GM12878 (cell line): ENCODE results near the gene SBF2. TPM values are rescaled to one million over a fixed set of nuclear protein-coding genes. Genes with fewer than 3 reads are reported as not detected.

Experiments
- ATAC-seq: fragments of 200-7000 bp; cut with Tn5 transposase; 3 replicates; pipeline ENCODE4 v1.9.1; 2020; ENCODE audit warnings: mild to moderate bottlenecking, moderate library complexity
- BruUV-seq: library from RNA; stranded (reverse); fragments of 400-500 nt; replicated peaks from 2 replicates; lab custom pipeline; 2021; lab: Mats Ljungman, UMichigan
- CTCF ChIA-PET: fragments of 300-600 bp; sonication (Branson Sonifier 250); formaldehyde crosslinking; extraction: SDS; loops from one replicate; lab custom pipeline; 2021; ENCODE audit warnings: inconsistent platforms; lab: Yijun Ruan, JAX
- POLR2A ChIA-PET: fragments of 350-600 bp; formaldehyde crosslinking; extraction: SDS; loops from one replicate; lab custom pipeline; 2021; ENCODE audit warnings: inconsistent platforms; lab: Charles Lee
- RAD21 ChIA-PET: fragments of 300-600 bp; sonication (Branson Sonifier 250); formaldehyde crosslinking; loops from one replicate; lab custom pipeline; 2023; ENCODE audit warnings: antibody characterized with exemption; ENCODE audit not compliant: unreplicated experiment; lab: Charles Lee
- SMC1A ChIA-PET: fragments of 300-600 bp; sonication (Branson Sonifier 250); formaldehyde crosslinking; loops from one replicate; lab custom pipeline; 2023; ENCODE audit not compliant: unreplicated experiment, uncharacterized antibody; lab: Charles Lee
- DNase-seq: peaks from one replicate; pipeline ENCODE4 v3.0.0-alpha.2; 2011; ENCODE audit warnings: low read depth, low spot score
- FAIRE-seq: peaks from 3 replicates; lab custom pipeline; 2011; peaks lifted over from hg19 to GRCh38; lab: Jason Lieb, UNC
- H2AFZ ChIP-seq: 2 replicates; pipeline ENCODE4 v1.6.0; 2011; ENCODE audit warnings: low read depth, low read length, control low read depth; ENCODE audit not compliant: control insufficient read depth
- H3K27ac ChIP-seq: 2 replicates; pipeline ENCODE4 v1.5.1; 2011; ENCODE audit warnings: control low read depth; ENCODE audit not compliant: control insufficient read depth, insufficient read depth
- H3K27me3 ChIP-seq, 2 experiments: replicated peaks in 1 of 2; 2 replicates each; pipeline versions ENCODE4 v1.6.0 to v1.6.1; 2011; ENCODE audit warnings: low read length in 1 of 2; ENCODE audit not compliant: control insufficient read depth in 2 of 2, insufficient read depth in 2 of 2
- H3K36me3 ChIP-seq, 2 experiments: 2 replicates each; pipeline ENCODE4 v1.5.1; 2011; ENCODE audit warnings: low read length in 1 of 2; ENCODE audit not compliant: control insufficient read depth in 2 of 2, insufficient read depth in 2 of 2
- H3K4me1 ChIP-seq: 2 replicates; pipeline ENCODE4 v1.6.1; 2011; ENCODE audit warnings: mild to moderate bottlenecking, low read length, moderate library complexity, mixed read lengths; ENCODE audit not compliant: control insufficient read depth, insufficient read depth
- H3K4me2 ChIP-seq: 2 replicates; pipeline ENCODE4 v1.6.0; 2011; ENCODE audit warnings: control low read depth; ENCODE audit not compliant: control insufficient read depth, insufficient read depth
- H3K4me3 ChIP-seq: fragments of 200-600 bp; sonication (generic); 2 replicates; pipeline ENCODE4 v1.5.1; 2016
- H3K79me2 ChIP-seq: 2 replicates; pipeline ENCODE4 v1.6.0; 2011; ENCODE audit warnings: low read length; ENCODE audit not compliant: control insufficient read depth, insufficient read depth
- H3K9ac ChIP-seq: 2 replicates; pipeline ENCODE4 v1.8.0; 2011; ENCODE audit warnings: low read length, control low read depth, mixed read lengths; ENCODE audit not compliant: control insufficient read depth, insufficient read depth
- H3K9me3 ChIP-seq: replicated peaks from 3 replicates; pipeline ENCODE4 v1.5.1; 2011; ENCODE audit warnings: mild to moderate bottlenecking, low read length; ENCODE audit not compliant: control insufficient read depth, insufficient read depth
- H4K20me1 ChIP-seq: 2 replicates; pipeline ENCODE4 v1.6.0; 2011; ENCODE audit not compliant: control insufficient read depth, insufficient read depth
- CHD2 ChIP-seq: IDR thresholded peaks from 2 replicates; pipeline ENCODE4 v1.6.1; 2011; ENCODE audit warnings: low read depth, low read length, improper control_type of control experiment, borderline replicate concordance
- CHD4 ChIP-seq: fragments of 200-600 bp; sonication (generic); IDR thresholded peaks from 2 replicates; pipeline ENCODE4 v1.6.1; 2016; ENCODE audit warnings: mild to moderate bottlenecking
- EP300 ChIP-seq, 2 experiments: fragments of 150-350 bp in 1 of 2; IDR thresholded peaks; 2 replicates each; pipeline ENCODE4 v1.6.1; 2011 to 2012; ENCODE audit warnings: low read depth in 2 of 2, low read length in 2 of 2, borderline replicate concordance in 1 of 2, improper control_type of control experiment in 1 of 2, inconsistent platforms in 1 of 2; ENCODE audit not compliant: control insufficient read depth in 1 of 2
- IKZF2 ChIP-seq, 2 experiments: fragments of 450-650 bp; IDR thresholded peaks; 2 replicates each; pipeline ENCODE4 v1.6.1; 2017; ENCODE audit warnings: mild to moderate bottlenecking in 2 of 2, moderate library complexity in 2 of 2
- KDM1A ChIP-seq: fragments of 200-600 bp; sonication (generic); IDR thresholded peaks from 2 replicates; pipeline ENCODE4 v1.6.1; 2016; ENCODE audit warnings: borderline replicate concordance
- NR2C2 ChIP-seq: IDR thresholded peaks from 2 replicates; pipeline ENCODE4 v1.6.1; 2011; ENCODE audit warnings: borderline replicate concordance, low read depth; ENCODE audit not compliant: control insufficient read depth, insufficient read length
- PAX5 ChIP-seq: IDR thresholded peaks from 2 replicates; pipeline ENCODE4 v1.6.1; 2011; ENCODE audit warnings: low read depth, low read length, borderline replicate concordance
- SUZ12 ChIP-seq: fragments of 200-600 bp; sonication (generic); IDR thresholded peaks from one replicate; pipeline ENCODE4 v1.6.1; 2018; ENCODE audit warnings: antibody characterized with exemption, mild to moderate bottlenecking; ENCODE audit not compliant: unreplicated experiment
- WGBS: methylation state at CpG from one replicate; pipeline ENCODE4 v1.1.6; 2016; ENCODE audit warnings: low lambda C conversion rate; ENCODE audit not compliant: insufficient replicate concordance, insufficient coverage; ENCODE audit errors: missing lambda C conversion rate; 5-methylcytosine and 5-hydroxymethylcytosine counted together
- in situ Hi-C: fragments of 300-500 bp; cut with MboI; formaldehyde crosslinking; loops from 9 replicates; pipeline ENCODE4 v1.14.3; 2018; ENCODE audit warnings: mixed read lengths
- intact Hi-C: fragments of 100-400 bp; cut with micrococcal nuclease; formaldehyde crosslinking; loops from one replicate; pipeline ENCODE4 v1.14.2; 2022; ENCODE audit not compliant: unreplicated experiment
- polyA plus RNA-seq, 11 experiments: library from polyadenylated mRNA; depleted of rRNA in 4 of 11; unstranded in 6 of 11; stranded (reverse) in 5 of 11; fragments of >200 nt; fragmentation: Nextera tagmentation in 4 of 11; fragmentation: Illumina TruSeq in 1 of 11; extraction: Ambion mirVana in 4 of 11; extraction: Trizol in 1 of 11; gene quantifications; 1 replicate in 1 of 11; 2 replicates in 10 of 11; pipeline versions ENCODE4 v1.2.1 to v1.2.3, GENCODE V29; 2011 to 2016; ENCODE audit warnings: inconsistent platforms in 2 of 11, missing spikeins in 2 of 11, low read depth in 1 of 11
- total RNA-seq, 4 experiments: library from RNA; depleted of rRNA in 3 of 4; stranded (reverse); fragments of >200 nt in 3 of 4; fragmentation: Illumina TruSeq in 1 of 4; extraction: Trizol in 1 of 4; gene quantifications; 2 replicates each; pipeline versions ENCODE4 v1.2.1 to v1.2.3, GENCODE V29; 2013 to 2021
- TF ChIP-seq, protein P1 (sequence below): fragments of 150-350 bp; IDR thresholded peaks from 2 replicates; pipeline ENCODE4 v1.6.1; 2014; ENCODE audit warnings: mild to moderate bottlenecking, low read depth, low read length
- TF ChIP-seq, protein P2 (sequence below): fragments of 450-650 bp; conservative IDR thresholded peaks from 2 replicates; pipeline ENCODE4 v1.6.1; 2017; ENCODE audit warnings: mild to moderate bottlenecking, moderate library complexity
- TF ChIP-seq, protein P3 (sequence below): fragments of 450-650 bp; IDR thresholded peaks from 2 replicates; pipeline ENCODE4 v1.6.1; 2017; ENCODE audit warnings: low read depth, mild to moderate bottlenecking, moderate library complexity

Gene SBF2
- total and polyA plus RNA-seq, 10 of the 15 experiments (the other 5 are each of a cell fraction or from before 2014, with no cell fraction given), result 0.24 to 2.3 (median 1.1) TPM

DNA sequence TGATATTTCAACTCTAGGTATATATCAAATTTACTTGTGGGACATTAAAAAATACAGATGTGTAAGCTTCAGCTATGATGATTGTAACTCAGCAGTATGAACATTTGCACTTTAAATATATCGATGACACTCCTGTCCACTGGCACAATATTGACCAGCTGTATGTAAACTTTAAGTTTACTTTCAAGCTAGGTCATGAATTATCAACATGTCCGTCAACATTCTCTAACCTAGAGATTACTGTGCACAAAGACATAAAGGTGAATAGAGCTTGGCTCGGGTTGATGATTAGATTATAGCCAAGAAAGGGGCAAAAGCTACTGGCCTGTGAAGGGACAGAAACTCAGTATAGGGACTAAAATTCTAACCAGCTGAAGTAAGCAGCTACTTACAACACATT, 343.6 kb downstream of the SBF2 start:
- no peak overlapping the region for H3K9ac ChIP-seq
- intact Hi-C loops, result no loop called here
- TF ChIP-seq, protein P1, sequence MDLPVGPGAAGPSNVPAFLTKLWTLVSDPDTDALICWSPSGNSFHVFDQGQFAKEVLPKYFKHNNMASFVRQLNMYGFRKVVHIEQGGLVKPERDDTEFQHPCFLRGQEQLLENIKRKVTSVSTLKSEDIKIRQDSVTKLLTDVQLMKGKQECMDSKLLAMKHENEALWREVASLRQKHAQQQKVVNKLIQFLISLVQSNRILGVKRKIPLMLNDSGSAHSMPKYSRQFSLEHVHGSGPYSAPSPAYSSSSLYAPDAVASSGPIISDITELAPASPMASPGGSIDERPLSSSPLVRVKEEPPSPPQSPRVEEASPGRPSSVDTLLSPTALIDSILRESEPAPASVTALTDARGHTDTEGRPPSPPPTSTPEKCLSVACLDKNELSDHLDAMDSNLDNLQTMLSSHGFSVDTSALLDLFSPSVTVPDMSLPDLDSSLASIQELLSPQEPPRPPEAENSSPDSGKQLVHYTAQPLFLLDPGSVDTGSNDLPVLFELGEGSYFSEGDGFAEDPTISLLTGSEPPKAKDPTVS, result no peak
- TF ChIP-seq KDM1A (no peak), IKZF2 (IDR thresholded peaks at IDR 0.05) (no peak), CHD2 (no peak), PAX5 (no peak), SUZ12 (no peak), NR2C2 (no peak), CHD4 (no peak), EP300 (IDR thresholded peaks at IDR 0.05; ENCODE audit: borderline replicate concordance in 1 of 2, control insufficient read depth in 1 of 2, low read depth in 2 of 2, low read length in 2 of 2) (no peak)
- TF ChIP-seq, protein P2, sequence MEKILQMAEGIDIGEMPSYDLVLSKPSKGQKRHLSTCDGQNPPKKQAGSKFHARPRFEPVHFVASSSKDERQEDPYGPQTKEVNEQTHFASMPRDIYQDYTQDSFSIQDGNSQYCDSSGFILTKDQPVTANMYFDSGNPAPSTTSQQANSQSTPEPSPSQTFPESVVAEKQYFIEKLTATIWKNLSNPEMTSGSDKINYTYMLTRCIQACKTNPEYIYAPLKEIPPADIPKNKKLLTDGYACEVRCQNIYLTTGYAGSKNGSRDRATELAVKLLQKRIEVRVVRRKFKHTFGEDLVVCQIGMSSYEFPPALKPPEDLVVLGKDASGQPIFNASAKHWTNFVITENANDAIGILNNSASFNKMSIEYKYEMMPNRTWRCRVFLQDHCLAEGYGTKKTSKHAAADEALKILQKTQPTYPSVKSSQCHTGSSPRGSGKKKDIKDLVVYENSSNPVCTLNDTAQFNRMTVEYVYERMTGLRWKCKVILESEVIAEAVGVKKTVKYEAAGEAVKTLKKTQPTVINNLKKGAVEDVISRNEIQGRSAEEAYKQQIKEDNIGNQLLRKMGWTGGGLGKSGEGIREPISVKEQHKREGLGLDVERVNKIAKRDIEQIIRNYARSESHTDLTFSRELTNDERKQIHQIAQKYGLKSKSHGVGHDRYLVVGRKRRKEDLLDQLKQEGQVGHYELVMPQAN, result no peak
- TF ChIP-seq, protein P3, sequence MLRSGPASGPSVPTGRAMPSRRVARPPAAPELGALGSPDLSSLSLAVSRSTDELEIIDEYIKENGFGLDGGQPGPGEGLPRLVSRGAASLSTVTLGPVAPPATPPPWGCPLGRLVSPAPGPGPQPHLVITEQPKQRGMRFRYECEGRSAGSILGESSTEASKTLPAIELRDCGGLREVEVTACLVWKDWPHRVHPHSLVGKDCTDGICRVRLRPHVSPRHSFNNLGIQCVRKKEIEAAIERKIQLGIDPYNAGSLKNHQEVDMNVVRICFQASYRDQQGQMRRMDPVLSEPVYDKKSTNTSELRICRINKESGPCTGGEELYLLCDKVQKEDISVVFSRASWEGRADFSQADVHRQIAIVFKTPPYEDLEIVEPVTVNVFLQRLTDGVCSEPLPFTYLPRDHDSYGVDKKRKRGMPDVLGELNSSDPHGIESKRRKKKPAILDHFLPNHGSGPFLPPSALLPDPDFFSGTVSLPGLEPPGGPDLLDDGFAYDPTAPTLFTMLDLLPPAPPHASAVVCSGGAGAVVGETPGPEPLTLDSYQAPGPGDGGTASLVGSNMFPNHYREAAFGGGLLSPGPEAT, result no peak
- TF ChIP-seq, all 136 proteins: peak for 0
- Histone ChIP-seq H3K27ac (no peak overlapping the region), H3K79me2 (no peaks in the 10 kb centered on the region), H3K36me3 (no peaks in the 10 kb centered on the region), H3K9me3 (no peaks in the 10 kb centered on the region), H3K4me1 (no peaks in the 10 kb centered on the region; the same call in 1 of the 2 replicates), H3K4me2 (no peak overlapping the region), H3K27me3 (no peaks in the 10 kb centered on the region), H4K20me1 (no peaks in the 10 kb centered on the region), H2AFZ (no peak overlapping the region), H3K4me3 (no peak overlapping the region)
- in situ Hi-C loops, result no loop called here
- ChIA-PET RAD21 (no interaction called here), SMC1A (interaction anchor here (0.6 to 1.1 kb wide), 2 partner anchors 10 to 39 kb away, joined by 3 read pairs; no protein-coding TSS in a partner anchor), POLR2A (interaction anchor here (0.5 kb wide), 1 partner anchor 29 kb away, joined by 3 read pairs; no protein-coding TSS in a partner anchor), CTCF (no interaction called here)
- no peak for DNase-seq
- no TSS peak for BruUV-seq
- no peak for ATAC-seq
- no peak for FAIRE-seq
- 39% methylated on average over 3 of the region's 3 CpGs for WGBS
